ENCODE data around the gene DAP3.
"Not testable (repeated sequence)": the region's sequence is repeated elsewhere in the genome, so short reads cannot be mapped to it uniquely, and the experiment has no call there.

Gene DAP3

GRCh38 chr1:155689081-155689607 is at the start of gene DAP3:
TSS of gene DAP3 (plus strand) at chr1:155689091. CDS start at chr1:155709780, 20,689 bp downstream.
- DNase-seq = not testable (repeated sequence)

GRCh38 chr1:155640367-155640766 is 48.5 kb upstream of the DAP3 start:
- DNase-seq = no peak
- in situ Hi-C loops (cut with HindIII; ENCODE audit: low pct_ligation_motif_present, low pct_unique_long_range_greater_than_20kb, low sequenced_read_pairs) = no loop called here

More at GRCh38 chr1:155689081-155689607, at the start of gene DAP3:
- in situ Hi-C loops (cut with HindIII; ENCODE audit: low pct_ligation_motif_present, low pct_unique_long_range_greater_than_20kb, low sequenced_read_pairs) = not testable (repeated sequence)

GRCh38 chr1:155642559-155643180 is 46.2 kb upstream of the DAP3 start:
- in situ Hi-C loops (cut with HindIII; ENCODE audit: low pct_ligation_motif_present, low pct_unique_long_range_greater_than_20kb, low sequenced_read_pairs); DNase-seq: not testable (repeated sequence)

GRCh38 chr1:155643230-155643629 is 45.7 kb upstream of the DAP3 start:
- in situ Hi-C loops (cut with HindIII; ENCODE audit: low pct_ligation_motif_present, low pct_unique_long_range_greater_than_20kb, low sequenced_read_pairs) = no loop called here
- no peak for DNase-seq

- no peak for DNase-seq
- in situ Hi-C loops (cut with HindIII; ENCODE audit: low pct_ligation_motif_present, low pct_unique_long_range_greater_than_20kb, low sequenced_read_pairs) = no loop called here
Measured at GRCh38 chr1:155645034-155645598, 43.8 kb upstream of the DAP3 start.

GRCh38 chr1:155645648-155646047 is 43.2 kb upstream of the DAP3 start:
- in situ Hi-C loops (cut with HindIII; ENCODE audit: low pct_ligation_motif_present, low pct_unique_long_range_greater_than_20kb, low sequenced_read_pairs) = no loop called here
- no peak for DNase-seq

- DNase-seq = no peak
Measured at GRCh38 chr1:155646307-155646706, 42.6 kb upstream of the DAP3 start.

GRCh38 chr1:155648207-155649147 is 40.4 kb upstream of the DAP3 start:
- in situ Hi-C loops (cut with HindIII; ENCODE audit: low pct_ligation_motif_present, low pct_unique_long_range_greater_than_20kb, low sequenced_read_pairs) = no loop called here
- DNase-seq = peak; percentile 92

More at GRCh38 chr1:155646307-155646706, 42.6 kb upstream of the DAP3 start:
- in situ Hi-C loops (cut with HindIII; ENCODE audit: low pct_ligation_motif_present, low pct_unique_long_range_greater_than_20kb, low sequenced_read_pairs) = no loop called here

GRCh38 chr1:155649676-155650075 is 39.2 kb upstream of the DAP3 start:
- DNase-seq = no peak
- in situ Hi-C loops (cut with HindIII; ENCODE audit: low pct_ligation_motif_present, low pct_unique_long_range_greater_than_20kb, low sequenced_read_pairs) = no loop called here

GRCh38 chr1:155650231-155650757 is 38.6 kb upstream of the DAP3 start:
- DNase-seq = peak; percentile 97
- in situ Hi-C loops (cut with HindIII; ENCODE audit: low pct_ligation_motif_present, low pct_unique_long_range_greater_than_20kb, low sequenced_read_pairs) = no loop called here

GRCh38 chr1:155651861-155652661 is 36.8 kb upstream of the DAP3 start:
- peak; percentile 45 for DNase-seq
- in situ Hi-C loops (cut with HindIII; ENCODE audit: low pct_ligation_motif_present, low pct_unique_long_range_greater_than_20kb, low sequenced_read_pairs) = no loop called here

GRCh38 chr1:155652951-155653350 is 35.9 kb upstream of the DAP3 start:
- no peak for DNase-seq
- in situ Hi-C loops (cut with HindIII; ENCODE audit: low pct_ligation_motif_present, low pct_unique_long_range_greater_than_20kb, low sequenced_read_pairs) = no loop called here

GRCh38 chr1:155657463-155657862 is 31.4 kb upstream of the DAP3 start:
- in situ Hi-C loops (cut with HindIII; ENCODE audit: low pct_ligation_motif_present, low pct_unique_long_range_greater_than_20kb, low sequenced_read_pairs) = no loop called here
- DNase-seq = no peak

- in situ Hi-C loops (cut with HindIII; ENCODE audit: low pct_ligation_motif_present, low pct_unique_long_range_greater_than_20kb, low sequenced_read_pairs); DNase-seq: not testable (repeated sequence)
Measured at GRCh38 chr1:155661239-155661638, 27.7 kb upstream of the DAP3 start.

- no peak for DNase-seq
- in situ Hi-C loops (cut with HindIII; ENCODE audit: low pct_ligation_motif_present, low pct_unique_long_range_greater_than_20kb, low sequenced_read_pairs) = no loop called here
Measured at GRCh38 chr1:155669233-155670162, 19.4 kb upstream of the DAP3 start.

- in situ Hi-C loops (cut with HindIII; ENCODE audit: low pct_ligation_motif_present, low pct_unique_long_range_greater_than_20kb, low sequenced_read_pairs) = no loop called here
Measured at GRCh38 chr1:155671750-155672149, 17.1 kb upstream of the DAP3 start.

GRCh38 chr1:155673003-155673402 is 15.9 kb upstream of the DAP3 start:
- in situ Hi-C loops (cut with HindIII; ENCODE audit: low pct_ligation_motif_present, low pct_unique_long_range_greater_than_20kb, low sequenced_read_pairs) = no loop called here
- no peak for DNase-seq

More at GRCh38 chr1:155671750-155672149, 17.1 kb upstream of the DAP3 start:
- no peak for DNase-seq
